GM12801 (cell line): ENCODE results near the gene UBE2G2.

Experiments used
- CTCF ChIP-seq: IDR thresholded peaks from one replicate; pipeline ENCODE4 v1.5.1; 2011; ENCODE audit warnings: control low read depth; ENCODE audit not compliant: insufficient read length; ENCODE audit errors: extremely low read depth

UBE2G2 gene

DNA sequence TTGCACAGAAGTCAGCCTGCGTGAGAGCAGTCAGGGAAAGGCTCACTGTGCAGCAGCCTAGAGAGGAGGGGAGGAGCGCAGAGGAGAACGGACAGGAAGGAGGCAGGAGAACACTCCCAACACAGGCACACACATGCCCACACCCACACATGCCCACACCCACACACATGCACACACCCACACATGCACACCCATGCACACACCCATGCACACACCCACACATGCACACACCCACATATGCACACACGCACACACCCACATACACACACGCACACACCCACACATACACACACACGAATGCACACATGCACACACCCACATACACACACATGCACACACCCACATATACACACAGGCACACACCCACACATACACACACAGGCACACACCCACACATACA lies 9.2 kb upstream of the UBE2G2 start:
- TF ChIP-seq CTCF = no peak

- TF ChIP-seq CTCF = no peak
Observed at GRCh38 chr21:44805859-44806258, 4.2 kb upstream of the UBE2G2 start.

- TF ChIP-seq CTCF = no peak
Observed at GRCh38 chr21:44805226-44805625, 3.6 kb upstream of the UBE2G2 start.

DNA sequence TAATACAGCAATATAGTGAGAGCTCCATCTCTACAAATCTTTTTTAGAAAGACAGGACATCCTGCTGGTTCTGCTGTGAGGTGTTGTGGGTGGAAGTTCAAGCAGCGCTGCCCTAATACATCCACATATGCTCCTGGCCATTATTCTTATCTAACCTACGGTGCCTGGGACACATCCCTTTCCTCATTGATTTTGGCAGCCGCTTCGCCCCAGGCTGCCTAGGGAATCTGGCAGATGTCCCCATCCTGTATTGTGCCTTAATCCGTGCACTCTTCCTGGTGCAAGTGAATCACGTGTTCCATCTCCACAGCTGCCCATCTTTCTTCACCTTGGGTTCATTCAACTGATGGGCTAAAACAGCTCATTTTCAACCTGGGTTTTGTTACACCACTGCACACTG lies 3.1 kb upstream of the UBE2G2 start:
- TF ChIP-seq CTCF = no peak

DNA sequence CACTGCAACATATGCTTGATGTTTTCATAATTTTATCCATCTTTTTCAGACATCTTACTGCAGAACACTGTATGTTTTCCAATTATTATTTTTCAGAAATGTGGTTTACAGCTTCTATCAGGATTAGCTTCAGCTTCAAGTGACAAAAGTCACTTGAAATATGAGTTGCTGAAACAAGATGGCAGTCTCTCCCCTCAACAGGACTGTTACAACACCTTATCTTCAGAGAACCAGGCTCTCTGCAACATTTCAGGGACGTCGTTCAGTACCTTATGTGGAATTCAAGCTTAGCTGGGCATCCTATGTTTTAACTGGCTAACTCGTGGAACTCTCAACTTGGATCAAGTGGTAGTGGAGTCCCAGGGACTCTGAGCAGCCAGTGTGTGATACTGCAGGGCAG lies 2.0 kb upstream of the UBE2G2 start:
- no peak for TF ChIP-seq CTCF

GRCh38 chr21:44802396-44803153 lies 955 bp upstream of the UBE2G2 start:
- TF ChIP-seq CTCF = no peak

- TF ChIP-seq CTCF = no peak
Observed at GRCh38 chr21:44800971-44801467, 601 bp downstream of the UBE2G2 start.
